Inflammatory macrophage treated with lipopolysaccharide for 1 hour (primary cell): ENCODE data around the gene DUSP1.

ENCODE experiments used
- DNase-seq, 2 donors: peaks; one replicate each; pipeline ENCODE4 v3.0.0-alpha.2; 2020 to 2022

The DUSP1 gene

GRCh38 chr5:172777881-172778814, 7.2 kb upstream of the DUSP1 start:
- peak; percentile 66 to 74 for DNase-seq

GRCh38 chr5:172776235-172776594, 5.2 kb upstream of the DUSP1 start:
- DNase-seq, result peak in 1 of 2 donors; percentile 49

DNA sequence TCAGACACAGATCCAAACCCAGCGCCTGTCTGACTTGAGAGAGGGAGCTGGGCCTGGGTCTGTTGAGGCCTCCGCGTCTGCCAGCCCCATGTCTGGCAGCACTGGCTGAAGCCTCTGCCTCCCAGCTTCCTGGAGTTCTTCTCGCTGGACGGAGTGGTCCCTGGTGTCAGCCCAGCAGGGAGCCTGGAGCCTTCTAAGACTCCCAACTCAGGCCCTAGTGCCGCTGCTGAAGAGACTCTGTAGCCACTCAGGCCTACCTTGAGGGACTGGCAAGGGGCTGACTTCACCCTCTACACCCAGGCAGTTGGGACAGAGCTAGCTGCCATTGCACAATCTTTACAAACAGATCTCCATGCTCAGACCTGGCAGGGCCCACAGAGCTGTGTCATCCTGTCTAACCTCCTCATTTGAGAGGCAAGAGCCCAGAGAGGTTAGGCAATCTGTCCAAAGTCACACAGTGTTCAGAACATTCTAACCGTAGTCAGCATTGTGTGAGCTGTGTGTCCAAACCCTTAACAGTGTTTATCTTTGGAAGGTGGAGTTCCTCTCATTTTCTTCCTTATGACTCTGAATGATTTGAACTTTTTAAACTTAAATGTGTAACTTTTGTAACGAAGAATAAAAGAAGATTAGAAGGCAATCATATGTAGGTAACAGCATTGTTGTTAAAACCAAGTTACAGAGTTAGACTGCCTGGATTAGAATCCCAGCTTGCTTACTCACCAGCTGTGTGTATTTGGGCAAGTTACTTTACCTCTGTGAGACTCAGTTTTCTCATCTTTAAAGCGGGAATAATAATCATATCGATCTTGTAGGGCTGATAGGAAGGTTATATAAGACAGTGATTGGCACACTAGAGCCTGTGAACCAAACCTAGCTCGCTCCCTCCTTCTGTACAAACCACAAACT, 4.6 kb upstream of the DUSP1 start:
- peak; percentile 94 to 99 for DNase-seq

- DNase-seq, result no peak
Measured at GRCh38 chr5:172774561-172775315, 3.7 kb upstream of the DUSP1 start.

DNA sequence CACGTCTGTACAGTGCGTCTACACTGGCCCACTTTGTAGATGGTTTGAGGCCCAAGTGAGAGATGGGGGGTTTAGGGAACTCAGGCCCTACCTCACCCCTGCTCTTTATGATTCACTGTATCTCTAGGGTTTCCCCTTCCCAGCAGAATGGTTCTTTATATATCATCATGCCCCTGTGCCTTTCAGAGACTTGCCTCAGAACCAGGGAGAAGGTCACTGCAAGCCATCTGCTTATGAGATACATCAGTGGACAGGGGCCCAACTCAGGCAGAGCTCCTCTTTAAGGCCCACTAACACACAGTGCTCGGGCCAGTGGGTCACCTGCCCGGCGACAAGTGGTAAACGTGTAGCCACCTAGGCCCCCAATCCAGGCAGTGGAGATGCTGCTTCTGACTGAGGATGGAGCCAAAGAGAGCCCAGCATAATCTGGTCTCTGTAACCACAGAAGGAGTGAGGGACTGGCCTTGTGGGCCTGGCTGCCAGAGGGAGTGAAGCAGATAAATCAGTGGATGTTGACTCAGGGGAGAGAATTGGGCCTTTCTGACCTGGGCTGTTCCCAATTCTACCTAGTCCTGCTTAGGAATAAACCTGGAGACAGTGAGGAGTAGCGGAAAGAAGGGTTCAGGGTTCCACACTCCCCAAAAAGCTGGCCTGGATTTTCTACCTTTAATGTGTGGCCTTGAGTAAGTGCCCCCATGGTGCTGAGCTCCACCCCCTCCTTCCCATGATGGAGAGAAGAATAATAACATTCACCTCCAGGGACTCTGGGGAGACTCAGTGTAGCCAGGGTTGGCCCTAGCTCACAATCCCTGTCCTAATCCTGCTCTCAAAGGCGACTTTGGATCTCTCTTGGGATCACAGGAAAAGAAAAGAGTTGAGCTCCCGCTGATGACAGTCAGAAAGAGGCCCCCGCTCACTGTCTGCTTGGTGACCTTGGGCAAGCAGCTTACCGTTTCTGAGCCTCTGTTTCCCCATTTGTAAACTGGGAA, 2.8 kb upstream of the DUSP1 start:
- DNase-seq, result peak; percentile 75 to 96

DNA sequence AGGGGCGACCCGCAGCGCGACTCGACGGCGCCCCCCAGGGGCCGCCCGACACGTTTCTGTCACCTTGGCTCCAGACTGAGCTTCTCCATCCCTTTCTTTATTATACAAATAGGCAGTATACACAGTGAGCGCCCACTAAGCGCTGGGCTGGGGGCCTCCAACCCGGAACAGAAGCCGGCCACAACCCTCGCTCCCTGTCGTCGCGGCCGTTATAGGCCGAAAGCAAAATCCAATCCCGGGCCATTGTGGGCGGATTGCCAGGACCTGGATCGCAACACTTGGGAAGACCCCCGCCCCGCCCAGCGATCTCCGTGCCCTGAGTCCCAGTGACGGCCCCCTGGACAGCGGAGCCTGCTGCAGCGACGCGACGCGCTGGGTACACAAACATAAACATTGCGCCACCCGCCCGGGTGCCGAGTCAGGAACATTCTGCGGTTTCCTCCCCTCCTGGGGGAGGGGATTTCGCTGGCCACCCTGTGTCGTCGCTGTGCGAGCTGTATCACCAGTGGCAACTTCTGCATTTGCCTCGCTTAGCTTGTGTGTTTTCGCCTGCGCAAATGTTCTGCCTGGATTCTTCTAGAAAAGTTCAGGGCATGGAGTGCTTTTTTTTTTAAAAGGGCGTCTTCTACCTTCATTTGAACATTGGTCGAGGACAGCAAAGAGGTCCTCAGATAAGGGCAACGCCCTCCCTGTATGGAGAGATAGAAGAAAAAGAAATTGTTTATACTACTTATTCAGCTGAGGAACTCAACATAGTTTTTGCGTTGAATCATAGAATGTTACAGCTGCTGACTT, 1.3 kb upstream of the DUSP1 start:
- DNase-seq, result peak; percentile 97 to 98

DNA sequence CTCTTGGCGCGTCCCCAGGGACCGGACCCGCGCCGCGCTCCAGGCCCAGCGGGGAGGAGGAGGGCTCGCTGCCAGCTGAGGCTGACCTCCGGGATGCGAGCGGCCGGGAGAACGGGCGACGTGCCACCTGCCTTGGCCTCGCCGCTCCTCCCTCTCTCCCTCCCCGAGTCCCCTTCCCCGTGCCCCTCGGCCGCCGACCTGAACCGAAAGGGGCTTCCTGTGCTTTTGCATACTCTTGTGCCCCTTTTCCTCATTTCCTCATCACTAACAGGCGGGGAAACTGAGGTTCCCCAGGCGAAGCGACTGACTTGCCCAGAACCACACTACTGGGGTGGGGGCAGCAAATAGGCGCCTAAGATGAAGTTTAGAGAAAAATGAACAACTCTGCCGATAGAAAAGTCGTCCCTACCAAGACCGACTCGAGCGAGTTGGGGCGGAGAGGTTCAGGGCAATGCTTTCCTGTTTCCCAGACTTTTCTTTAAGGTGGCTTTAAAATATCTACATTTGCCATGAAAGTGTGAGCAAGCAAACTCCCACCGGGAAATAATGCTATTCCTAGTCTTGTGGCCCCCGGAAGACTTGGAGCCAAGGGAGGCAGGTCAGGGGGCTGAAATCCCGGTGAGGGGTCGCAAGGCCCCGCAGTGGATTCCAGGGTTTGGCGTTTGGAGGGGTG, 580 bp upstream of the DUSP1 start:
- no peak for DNase-seq

DNA sequence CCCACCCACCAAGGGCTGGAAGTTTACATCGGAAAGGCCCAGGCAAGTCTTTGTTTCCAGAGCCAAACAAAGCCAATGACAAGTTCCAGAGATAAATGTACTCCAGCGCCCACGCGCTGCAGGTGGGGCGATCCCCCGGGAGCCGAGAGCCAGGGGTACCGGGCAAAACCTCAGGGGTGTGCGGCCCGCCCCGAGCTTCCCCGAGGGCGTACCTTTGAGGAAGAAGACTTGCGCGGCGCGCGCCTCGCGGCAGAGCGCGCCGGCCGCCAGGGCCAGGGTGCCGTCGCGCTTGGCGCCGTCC, 671 bp downstream of the DUSP1 start:
- DNase-seq, result peak in 1 of 2 donors; percentile 45

DNA sequence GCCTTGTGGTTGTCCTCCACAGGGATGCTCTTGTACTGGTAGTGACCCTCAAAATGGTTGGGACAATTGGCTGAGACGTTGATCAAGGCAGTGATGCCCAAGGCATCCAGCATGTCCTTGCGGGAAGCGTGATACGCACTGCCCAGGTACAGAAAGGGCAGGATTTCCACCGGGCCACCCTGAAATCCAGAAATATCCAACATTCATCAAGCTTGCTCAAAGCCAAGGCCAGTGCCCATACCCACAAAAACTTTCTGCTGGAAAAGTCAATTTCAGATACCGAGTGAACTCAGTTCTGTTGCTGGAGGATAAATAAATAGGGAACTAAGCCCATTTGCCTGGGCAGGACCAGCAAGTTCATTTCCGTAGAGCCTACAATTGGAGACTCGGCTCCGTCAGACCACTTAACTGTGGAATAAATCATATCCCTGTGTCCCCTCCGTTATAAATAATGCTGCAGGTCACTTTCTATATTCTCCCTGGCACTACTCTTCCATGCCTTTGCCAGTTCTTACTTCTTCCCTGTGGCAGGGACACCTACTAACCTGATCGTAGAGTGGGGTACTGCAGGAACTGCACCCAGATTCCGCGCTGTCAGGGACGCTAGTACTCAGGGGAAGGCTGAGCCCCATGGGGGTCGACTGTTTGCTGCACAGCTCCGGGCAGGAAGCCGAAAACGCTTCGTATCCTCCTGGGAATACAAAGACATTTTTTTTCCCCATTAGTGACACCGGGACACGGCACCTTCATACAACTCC, 1.2 kb downstream of the DUSP1 start:
- DNase-seq, result peak in 1 of 2 donors; percentile 53

GRCh38 chr5:172769342-172769615, 1.7 kb downstream of the DUSP1 start:
- no peak for DNase-seq

- peak in 1 of 2 donors; percentile 45 for DNase-seq
Measured at GRCh38 chr5:172768573-172769341, 2.2 kb downstream of the DUSP1 start.

DNA sequence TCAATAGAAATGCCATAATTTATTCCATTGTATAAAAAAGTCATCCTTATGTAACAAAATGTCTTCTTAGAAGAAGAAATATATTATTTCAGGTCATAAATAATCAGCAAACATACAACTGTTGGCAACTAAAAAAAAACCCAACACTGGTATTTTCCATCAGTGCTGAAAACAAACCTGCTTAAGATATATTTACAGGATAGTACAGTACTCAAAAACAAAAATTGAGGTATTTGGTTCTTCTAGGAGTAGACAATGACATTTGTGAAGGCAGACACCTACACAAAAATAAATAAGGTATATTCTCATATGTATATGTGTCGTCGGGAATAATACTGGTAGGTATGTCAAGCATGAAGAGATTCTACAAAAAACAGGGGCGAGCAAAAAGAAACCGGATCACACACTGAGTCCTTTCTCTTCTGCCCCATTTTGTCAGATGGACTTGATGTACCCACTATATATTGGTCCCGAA, 2.9 kb downstream of the DUSP1 start:
- DNase-seq, result no peak

- DNase-seq, result peak in 1 of 2 donors; percentile 58
Measured at GRCh38 chr5:172766287-172767108, 4.5 kb downstream of the DUSP1 start.

DNA sequence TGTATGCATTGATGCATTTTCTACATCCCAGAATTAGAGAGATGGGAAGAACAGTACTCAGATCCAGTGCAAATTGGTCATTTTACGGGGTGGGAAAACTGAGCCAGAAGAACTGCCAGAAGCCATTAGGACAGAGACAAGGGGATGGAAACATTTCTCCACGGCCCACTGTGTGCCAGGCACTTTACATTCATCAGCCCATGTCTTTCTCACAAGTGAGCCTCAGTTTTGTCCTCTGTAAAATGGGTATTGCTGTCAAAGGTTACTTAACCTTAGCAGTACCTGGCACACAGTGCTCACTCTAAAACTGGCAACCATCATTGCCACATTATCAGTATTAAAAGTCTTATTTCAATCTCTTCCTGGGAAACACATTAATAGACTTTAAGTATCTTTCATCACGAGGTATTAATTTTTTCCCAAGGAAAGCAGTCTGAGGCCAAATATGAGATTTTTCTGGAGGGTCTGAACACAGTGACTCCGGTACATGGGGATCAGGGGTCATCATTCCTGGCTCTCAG, 5.2 kb downstream of the DUSP1 start:
- no peak for DNase-seq

DNA sequence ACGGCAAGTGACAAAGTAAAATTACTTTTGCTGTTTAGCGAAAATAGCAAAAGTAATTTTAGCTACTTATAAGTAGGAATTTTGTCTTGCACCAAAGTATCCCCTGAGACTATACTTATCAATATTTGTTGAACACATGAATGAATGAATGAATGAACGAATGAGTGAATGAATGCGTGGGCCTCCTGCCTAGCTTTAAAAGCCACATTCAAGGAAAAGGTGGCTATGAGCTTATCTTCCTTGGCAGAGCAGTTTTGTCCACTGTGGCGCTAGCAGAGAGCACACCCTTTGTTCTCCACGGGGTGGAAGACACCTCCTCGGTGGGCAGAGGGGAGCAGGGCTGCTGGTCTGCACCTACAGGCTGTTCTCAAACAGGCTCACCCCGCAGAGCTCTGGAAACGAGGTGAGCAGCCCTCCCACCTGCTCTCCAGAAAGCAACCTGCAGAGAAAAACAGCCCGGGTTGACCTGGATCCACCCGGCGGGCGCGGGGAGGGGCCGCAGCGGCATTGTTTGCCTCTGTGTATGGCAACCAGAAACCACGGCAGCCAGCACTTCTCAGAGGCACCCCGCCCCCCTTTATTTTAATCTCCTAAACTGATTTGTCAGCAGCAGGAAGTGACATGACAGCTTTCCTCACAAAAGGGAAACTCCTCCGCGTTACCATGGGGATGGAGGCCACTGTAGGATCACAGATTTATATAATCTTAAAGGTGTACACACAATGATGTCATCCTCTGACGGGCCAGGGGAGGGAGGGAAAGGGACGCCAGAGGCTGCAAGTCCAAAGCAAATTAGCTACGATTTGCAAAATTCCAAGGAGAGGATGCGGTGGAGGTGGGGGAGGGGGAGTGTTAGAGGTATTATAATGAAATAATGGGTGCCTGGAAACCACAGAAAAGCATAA, 5.9 kb downstream of the DUSP1 start:
- DNase-seq, result peak; percentile 99

DNA sequence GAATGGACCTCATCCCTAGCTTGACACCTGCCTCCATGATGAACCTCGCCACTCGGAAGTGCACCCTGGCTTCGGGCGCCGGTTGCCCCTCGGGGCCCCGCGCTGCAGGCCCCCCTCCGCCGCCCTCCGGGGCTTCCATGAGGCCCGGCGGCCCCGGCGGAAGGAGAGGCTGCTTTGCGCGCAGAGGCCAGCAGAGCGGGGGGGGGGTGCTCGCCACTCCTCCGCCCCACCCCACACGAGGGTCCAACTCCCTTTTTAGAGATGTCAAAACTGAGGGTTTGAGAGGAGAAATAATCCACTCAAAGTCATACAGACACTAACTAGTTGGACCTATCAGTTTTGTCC, 7.9 kb downstream of the DUSP1 start:
- DNase-seq, result no peak
